Sciatic nerve (tissue), 1 donor: ENCODE results near the gene SLC5A8. TPM values are rescaled to one million over a fixed set of nuclear protein-coding genes. Genes with fewer than 3 reads are reported as not detected.

ENCODE experiments used
- total RNA-seq: library from RNA; stranded (reverse); fragmentation: NEBNext Ultra II Directional; extraction: Animal tissue kit (Norgen Biotek cat#: 25700); gene quantifications from one replicate; pipeline ENCODE4 v1.2.1, GENCODE V29; 2021
- donor health status: DM: no; HTN: no; CAD: no.

The SLC5A8 gene
- total RNA-seq, 1 donor from 2014 or later, result not detected

Other genes starting within 250 kb of the SLC5A8 start
- gene UTP20, start 69.9 kb upstream of the SLC5A8 start, total RNA-seq, result 13.0 TPM
- 80.6 TPM for gene ARL1, start 197.5 kb upstream of the SLC5A8 start, total RNA-seq